Transverse colon (tissue), 4 donors: ENCODE measurements around the gene C10orf105. TPM values are rescaled to one million over a fixed set of nuclear protein-coding genes. Genes with fewer than 3 reads are reported as not detected.

Experiments
- DNase-seq: peaks from one replicate; pipeline ENCODE4 v3.0.0-alpha.2; 2019
- H3K27ac ChIP-seq, 4 donors: fragments of 200-600 bp; sonication (generic); 2 replicates each; pipeline ENCODE4 v1.5.1; 2016 to 2018; ENCODE audit warnings: inconsistent platforms in 4 of 4
- H3K27me3 ChIP-seq: fragments of 200-600 bp; sonication (generic); 2 replicates; pipeline ENCODE4 v1.5.1; 2017; ENCODE audit warnings: inconsistent platforms
- H3K36me3 ChIP-seq, 4 donors: fragments of 200-600 bp; sonication (generic); 2 replicates each; pipeline ENCODE4 v1.5.1; 2017 to 2019; ENCODE audit warnings: inconsistent platforms in 4 of 4
- H3K4me1 ChIP-seq, 4 donors: fragments of 200-600 bp; sonication (generic); 2 replicates each; pipeline ENCODE4 v1.5.1; 2017 to 2020; ENCODE audit warnings: inconsistent platforms in 4 of 4
- H3K4me3 ChIP-seq, 4 donors: fragments of 200-600 bp; sonication (generic); 1 replicate in 1 of 4; 2 replicates in 3 of 4; pipeline versions ENCODE4 v1.5.1 to v1.6.1; 2017 to 2019; ENCODE audit warnings: inconsistent platforms in 4 of 4
- H3K9me3 ChIP-seq, 2 donors: fragments of 200-600 bp; sonication (generic); 2 replicates each; pipeline ENCODE4 v1.5.1; 2017 to 2019; ENCODE audit warnings: inconsistent platforms in 2 of 2
- EP300 ChIP-seq: sonication (generic); formaldehyde crosslinking; IDR thresholded peaks from one replicate; pipeline ENCODE4 v1.6.1; 2017; ENCODE audit warnings: antibody characterized with exemption, low read depth
- POLR2A ChIP-seq: fragments of 450-650 bp; IDR thresholded peaks from one replicate; pipeline ENCODE4 v1.6.1; 2016; ENCODE audit warnings: antibody characterized with exemption, mild to moderate bottlenecking, moderate library complexity
- POLR2AphosphoS5 ChIP-seq, 3 donors: sonication (generic); formaldehyde crosslinking; IDR thresholded peaks; one replicate each; pipeline ENCODE4 v1.6.1; 2016; ENCODE audit warnings: antibody characterized with exemption in 3 of 3
- WGBS, 2 donors: methylation state at CpG; one replicate each; pipeline ENCODE4 v1.1.5; 2018; ENCODE audit warnings: low coverage in 1 of 2; 5-methylcytosine and 5-hydroxymethylcytosine counted together
- in situ Hi-C, 4 donors: fragments of 200-750 bp; cut with MboI; loops; one replicate each; pipeline versions ENCODE4 v1.15.0 to v1.15.1; 2017; ENCODE audit warnings: low sequenced_read_pairs in 3 of 4, low pct_ligation_motif_present in 1 of 4, low pct_unique_long_range_greater_than_20kb in 1 of 4
- intact Hi-C: fragments of 100-400 bp; cut with DNase I; formaldehyde crosslinking; loops from one replicate; pipeline ENCODE4 v1.15.1; 2023; ENCODE audit warnings: low total_unique reads
- total RNA-seq, 4 donors: library from RNA; depleted of rRNA; stranded (reverse); fragments of >200 nt; gene quantifications; one replicate each; pipeline ENCODE4 v1.1.0, GENCODE V29; 2016
- TF ChIP-seq, protein P1 (sequence below), 5 experiments: fragments of 200-600 bp in 3 of 5; fragments of 450-650 bp in 2 of 5; sonication (generic) in 3 of 5; IDR thresholded peaks; 1 replicate in 2 of 5; 2 replicates in 3 of 5; pipeline ENCODE4 v1.5.1; 2016 to 2017; ENCODE audit warnings: antibody characterized with exemption in 5 of 5, inconsistent platforms in 3 of 5, mild to moderate bottlenecking in 2 of 5, moderate library complexity in 1 of 5

Gene C10orf105
- total RNA-seq, 4 donors from 2014 or later, result 0.16 TPM; not detected in 3

DNA sequence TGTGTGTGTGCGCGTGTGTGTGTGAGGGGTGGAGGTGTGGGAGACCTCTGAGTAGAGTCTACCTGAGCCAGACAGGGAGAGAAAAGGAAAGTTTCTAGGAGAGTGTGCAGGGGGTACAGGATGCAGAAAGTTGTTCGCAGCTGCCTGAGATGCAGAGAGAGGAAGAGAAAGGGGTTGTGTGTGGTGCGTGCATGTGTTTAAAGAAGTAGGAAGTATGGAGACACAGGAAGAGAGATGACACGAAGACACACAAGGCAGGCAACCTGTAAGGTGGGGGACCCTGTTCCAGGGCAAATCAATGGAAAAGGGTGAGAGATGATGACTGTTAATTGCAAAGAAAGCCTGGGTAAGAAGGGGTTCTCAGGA, 52.2 kb downstream of the C10orf105 start:
- Histone ChIP-seq H3K4me3 (no peak overlapping the region), H3K27ac (no peak overlapping the region), H3K9me3 (no peaks in the 10 kb centered on the region), H3K27me3 (no peaks in the 10 kb centered on the region), H3K4me1 (no peaks in the 10 kb centered on the region), H3K36me3 (no peaks in the 10 kb centered on the region)
- 33 to 54% methylated on average over 5 of the region's 5 CpGs for WGBS, 2 donors
- intact Hi-C loops (no loop called here), in situ Hi-C loops (no loop called here)
- no peak for TF ChIP-seq EP300
- TF ChIP-seq POLR2A, result no peak
- TF ChIP-seq, protein P1, sequence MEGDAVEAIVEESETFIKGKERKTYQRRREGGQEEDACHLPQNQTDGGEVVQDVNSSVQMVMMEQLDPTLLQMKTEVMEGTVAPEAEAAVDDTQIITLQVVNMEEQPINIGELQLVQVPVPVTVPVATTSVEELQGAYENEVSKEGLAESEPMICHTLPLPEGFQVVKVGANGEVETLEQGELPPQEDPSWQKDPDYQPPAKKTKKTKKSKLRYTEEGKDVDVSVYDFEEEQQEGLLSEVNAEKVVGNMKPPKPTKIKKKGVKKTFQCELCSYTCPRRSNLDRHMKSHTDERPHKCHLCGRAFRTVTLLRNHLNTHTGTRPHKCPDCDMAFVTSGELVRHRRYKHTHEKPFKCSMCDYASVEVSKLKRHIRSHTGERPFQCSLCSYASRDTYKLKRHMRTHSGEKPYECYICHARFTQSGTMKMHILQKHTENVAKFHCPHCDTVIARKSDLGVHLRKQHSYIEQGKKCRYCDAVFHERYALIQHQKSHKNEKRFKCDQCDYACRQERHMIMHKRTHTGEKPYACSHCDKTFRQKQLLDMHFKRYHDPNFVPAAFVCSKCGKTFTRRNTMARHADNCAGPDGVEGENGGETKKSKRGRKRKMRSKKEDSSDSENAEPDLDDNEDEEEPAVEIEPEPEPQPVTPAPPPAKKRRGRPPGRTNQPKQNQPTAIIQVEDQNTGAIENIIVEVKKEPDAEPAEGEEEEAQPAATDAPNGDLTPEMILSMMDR (IDR thresholded peaks at IDR 0.05), result no peak
- no peak for TF ChIP-seq POLR2AphosphoS5 (IDR thresholded peaks at IDR 0.05)
- no peak for DNase-seq

DNA sequence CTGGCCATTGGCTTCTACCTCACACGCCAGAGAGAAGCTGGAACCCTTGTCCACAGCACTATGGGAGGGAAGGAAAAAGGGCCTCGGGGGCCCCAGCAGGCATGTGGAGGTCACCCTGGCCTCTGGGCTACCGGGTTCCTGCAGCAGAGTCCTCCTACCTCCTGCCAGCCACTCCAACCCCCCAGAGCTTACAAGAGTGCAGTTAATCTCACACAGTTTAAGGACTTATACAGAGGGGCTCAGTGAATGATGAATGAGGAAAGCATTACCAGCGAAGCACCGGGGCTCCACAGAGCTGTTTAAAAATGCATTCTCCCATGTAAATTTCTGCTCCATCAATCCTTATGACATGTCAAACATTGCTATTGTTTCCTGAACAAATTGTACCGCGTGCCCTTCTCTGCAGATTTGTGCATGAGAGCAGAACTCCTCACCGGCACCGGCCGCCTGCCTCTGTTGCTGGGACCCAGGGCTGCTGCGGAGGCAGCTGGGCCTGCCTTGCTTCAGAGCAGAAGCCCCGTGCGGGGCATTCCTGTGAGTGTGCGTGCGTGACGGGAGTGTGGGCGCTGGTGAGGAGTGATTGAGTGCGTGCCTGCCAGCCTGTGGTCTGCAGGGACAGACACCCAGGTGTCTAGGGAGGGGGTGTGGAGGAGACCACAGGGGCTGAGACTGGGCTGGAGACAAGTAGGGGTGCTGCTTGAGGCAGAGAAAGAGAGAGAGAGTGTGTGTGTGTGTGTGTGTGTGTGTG, 52.8 kb downstream of the C10orf105 start:
- H3K9me3 ChIP-seq, result no peaks in the 10 kb centered on the region

DNA sequence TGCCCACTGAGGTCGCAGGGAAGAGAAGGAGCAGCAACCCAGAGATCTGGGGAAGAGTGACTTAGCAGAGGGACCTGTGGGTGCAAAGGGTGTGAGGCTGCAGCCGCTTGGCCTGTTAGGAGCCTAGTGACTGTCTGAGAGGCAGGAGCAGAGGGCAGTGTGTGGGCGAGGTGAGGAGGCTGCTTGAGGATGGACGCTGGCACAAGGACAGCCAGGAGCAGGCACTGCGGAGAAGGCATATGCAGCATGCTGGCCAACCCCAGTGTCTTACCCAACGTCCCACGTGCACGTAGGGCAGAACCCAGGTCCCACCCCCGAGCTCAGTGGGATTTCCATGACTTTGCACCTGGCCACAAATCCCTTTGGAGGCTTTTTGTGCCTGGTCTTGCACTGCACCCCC, 54.1 kb downstream of the C10orf105 start:
- no peak overlapping the region for H3K4me3 ChIP-seq
- no peak overlapping the region for H3K27ac ChIP-seq
- peaks cover 0 to 3% (median 0%) of the 10 kb centered on the region in 4 donors for H3K4me1 ChIP-seq
- intact Hi-C loops, result no loop called here
- H3K36me3 ChIP-seq, result no peaks in the 10 kb centered on the region
- H3K9me3 ChIP-seq, result no peaks in the 10 kb centered on the region
- 81% methylated on average over 9 of the region's 9 CpGs; no CpG with 5 or more reads in 1 of the 2 donors for WGBS, 2 donors
- TF ChIP-seq, protein P1 (IDR thresholded peaks at IDR 0.05), result no peak
- no peak for TF ChIP-seq POLR2A
- no peak for TF ChIP-seq POLR2AphosphoS5 (IDR thresholded peaks at IDR 0.05)
- no peak for TF ChIP-seq EP300
- in situ Hi-C loops, result no loop called here
- no peak for DNase-seq
- H3K27me3 ChIP-seq, result no peaks in the 10 kb centered on the region

More for the DNA sequence above, 52.8 kb downstream of the C10orf105 start:
- peaks cover 0 to 3% (median 0%) of the 10 kb centered on the region in 4 donors for H3K4me1 ChIP-seq
- in situ Hi-C loops, result no loop called here
- intact Hi-C loops, result no loop called here
- 71% methylated on average over 18 of the region's 18 CpGs; no CpG with 5 or more reads in 1 of the 2 donors for WGBS, 2 donors
- DNase-seq, result no peak
- no peak overlapping the region for H3K27ac ChIP-seq
- no peaks in the 10 kb centered on the region for H3K36me3 ChIP-seq
- no peak for TF ChIP-seq EP300
- TF ChIP-seq, protein P1 (IDR thresholded peaks at IDR 0.05), result no peak
- no peak for TF ChIP-seq POLR2A
- TF ChIP-seq POLR2AphosphoS5 (IDR thresholded peaks at IDR 0.05), result no peak
- H3K4me3 ChIP-seq, result no peak overlapping the region
- H3K27me3 ChIP-seq, result no peaks in the 10 kb centered on the region

DNA sequence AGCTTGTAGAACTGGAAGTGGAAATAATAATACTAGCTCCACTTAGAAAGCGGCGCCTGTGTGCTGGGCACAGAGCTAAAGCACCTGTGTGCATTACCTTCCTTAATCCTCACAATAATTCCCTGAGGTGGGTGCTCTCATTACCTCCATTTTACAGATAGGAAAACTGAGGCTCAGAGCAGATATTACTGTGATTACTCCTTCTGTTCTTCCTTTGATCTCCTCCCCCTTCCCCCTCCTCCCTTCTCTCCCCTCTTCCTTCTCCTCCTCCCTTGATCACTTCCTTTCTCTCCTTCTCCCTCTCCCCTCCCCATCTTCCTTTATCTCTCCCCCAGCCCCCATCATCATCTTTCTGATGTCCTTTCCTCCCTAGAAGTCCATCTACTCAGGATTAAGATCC, 55.0 kb downstream of the C10orf105 start:
- WGBS, 2 donors, result 83% methylated on average over 2 of the region's 2 CpGs; no CpG with 5 or more reads in 1 of the 2 donors
- intact Hi-C loops, result no loop called here
- no peak for DNase-seq
- TF ChIP-seq, protein P1 (IDR thresholded peaks at IDR 0.05), result no peak
- TF ChIP-seq POLR2AphosphoS5 (IDR thresholded peaks at IDR 0.05) (no peak), POLR2A (no peak), EP300 (no peak)
- no peaks in the 10 kb centered on the region for H3K27me3 ChIP-seq
- no peak overlapping the region for H3K4me3 ChIP-seq
- H3K9me3 ChIP-seq, result no peaks in the 10 kb centered on the region
- peaks cover 0 to 3% (median 0%) of the 10 kb centered on the region in 4 donors for H3K4me1 ChIP-seq
- H3K27ac ChIP-seq, result no peak overlapping the region
- in situ Hi-C loops, result no loop called here
- H3K36me3 ChIP-seq, result no peaks in the 10 kb centered on the region
